Mesodermal cell (in vitro differentiated cells): ENCODE measurements around the gene DPM2.

Experiments
- H3K27ac ChIP-seq: 2 replicates; pipeline ENCODE4 v1.7.0; 2013; ENCODE audit warnings: mild to moderate bottlenecking, low read depth, low read length, moderate library complexity; ENCODE audit not compliant: severe bottlenecking
- H3K36me3 ChIP-seq: 2 replicates; pipeline ENCODE4 v1.7.1; 2013; ENCODE audit warnings: mild to moderate bottlenecking, low read length, moderate library complexity; ENCODE audit not compliant: control insufficient read depth, insufficient read depth
- H3K4me1 ChIP-seq: one replicate; pipeline ENCODE4 v1.7.1; 2013; ENCODE audit warnings: mild to moderate bottlenecking, low read length; ENCODE audit not compliant: insufficient read depth, control insufficient read depth, poor library complexity, severe bottlenecking
- H3K4me3 ChIP-seq: 2 replicates; pipeline ENCODE4 v1.7.0; 2013; ENCODE audit warnings: low read length, control low read depth, mild to moderate bottlenecking; ENCODE audit not compliant: insufficient read depth, poor library complexity, severe bottlenecking; ENCODE audit errors: extremely low read depth
- H3K9me3 ChIP-seq: 2 replicates; pipeline ENCODE4 v1.7.1; 2013; ENCODE audit warnings: mild to moderate bottlenecking, low read length, moderate library complexity; ENCODE audit not compliant: control insufficient read depth
- WGBS, 2 experiments: methylation state at CpG; one replicate each; pipeline ENCODE4 v1.1.5; 2013; ENCODE audit warnings: missing lambda C conversion rate in 2 of 2; ENCODE audit not compliant: insufficient coverage in 2 of 2; 5-methylcytosine and 5-hydroxymethylcytosine counted together

Gene DPM2

DNA sequence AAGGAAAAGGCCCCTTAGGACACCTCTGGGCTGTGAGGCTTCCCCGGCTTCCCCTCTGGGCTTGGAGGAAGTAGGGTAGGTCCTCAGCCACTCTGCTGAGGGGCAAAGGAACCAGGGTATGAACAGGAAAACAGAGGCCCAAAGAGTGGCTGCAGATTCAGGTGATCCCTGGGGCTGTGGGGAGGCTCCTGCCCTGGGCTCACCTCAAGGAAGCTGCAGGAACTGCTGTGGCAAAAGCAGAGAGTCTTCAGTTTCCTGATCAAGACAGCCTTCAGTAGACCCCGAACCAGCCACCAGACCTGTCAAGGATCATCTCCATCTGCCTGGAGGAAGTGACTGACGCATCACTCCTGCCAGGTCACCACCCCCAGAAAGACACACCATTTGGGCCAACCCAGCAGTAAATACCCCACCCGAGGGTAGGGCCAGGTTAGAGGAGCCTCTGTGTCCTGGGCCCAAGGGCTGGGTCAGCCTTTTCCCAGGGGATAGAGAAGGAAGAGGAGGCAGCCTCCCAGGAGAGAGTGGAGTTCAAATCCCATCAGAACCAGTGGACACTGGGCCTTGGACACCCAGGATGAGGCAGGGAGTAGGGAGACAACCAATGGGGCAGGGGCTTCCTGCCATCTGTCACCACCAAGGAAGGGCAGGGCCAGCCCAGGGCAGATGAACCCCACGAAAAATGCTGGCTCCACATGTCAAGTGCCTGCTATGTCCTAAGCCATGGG is 32.5 kb downstream of the DPM2 start:
- peaks cover 8% of the 10 kb centered on the region for H3K36me3 ChIP-seq
- 85 to 92% methylated on average over 3 to 4 of the region's 5 CpGs for WGBS, 2 experiments
- H3K4me3 ChIP-seq, result no peak overlapping the region
- peaks cover 28% of the 10 kb centered on the region for H3K4me1 ChIP-seq
- H3K27ac ChIP-seq, result peak overlapping the region; percentile 29
- no peaks in the 10 kb centered on the region for H3K9me3 ChIP-seq

DNA sequence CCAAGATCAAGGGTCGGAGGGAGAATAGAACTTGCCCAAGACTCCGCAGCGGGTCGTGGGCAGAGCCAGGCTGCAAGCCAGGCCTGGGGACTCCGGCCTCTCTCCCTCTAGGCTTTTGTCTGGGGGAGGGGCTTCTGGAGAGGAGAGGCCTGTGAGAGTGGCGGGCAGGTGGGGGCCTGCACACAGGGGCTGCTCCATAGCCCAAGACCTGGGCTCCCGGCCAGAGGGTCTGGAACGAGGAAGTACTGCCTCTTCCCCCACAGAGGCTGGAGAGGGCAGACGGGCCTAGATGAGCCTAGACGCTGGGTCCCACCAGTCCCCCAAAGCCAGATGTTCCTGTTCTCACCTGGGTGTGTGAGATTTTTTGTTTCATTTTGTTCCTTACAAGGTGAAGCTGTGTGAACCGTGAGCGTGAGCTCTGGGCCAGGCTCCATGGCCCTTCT is 33.1 kb downstream of the DPM2 start:
- peaks cover 33% of the 10 kb centered on the region for H3K4me1 ChIP-seq
- H3K9me3 ChIP-seq, result no peaks in the 10 kb centered on the region
- H3K4me3 ChIP-seq, result no peak overlapping the region
- WGBS, 2 experiments, result 66 to 72% methylated on average over 3 to 7 of the region's 12 CpGs
- peaks cover 4% of the 10 kb centered on the region for H3K36me3 ChIP-seq
- peak overlapping the region; percentile 29 for H3K27ac ChIP-seq

DNA sequence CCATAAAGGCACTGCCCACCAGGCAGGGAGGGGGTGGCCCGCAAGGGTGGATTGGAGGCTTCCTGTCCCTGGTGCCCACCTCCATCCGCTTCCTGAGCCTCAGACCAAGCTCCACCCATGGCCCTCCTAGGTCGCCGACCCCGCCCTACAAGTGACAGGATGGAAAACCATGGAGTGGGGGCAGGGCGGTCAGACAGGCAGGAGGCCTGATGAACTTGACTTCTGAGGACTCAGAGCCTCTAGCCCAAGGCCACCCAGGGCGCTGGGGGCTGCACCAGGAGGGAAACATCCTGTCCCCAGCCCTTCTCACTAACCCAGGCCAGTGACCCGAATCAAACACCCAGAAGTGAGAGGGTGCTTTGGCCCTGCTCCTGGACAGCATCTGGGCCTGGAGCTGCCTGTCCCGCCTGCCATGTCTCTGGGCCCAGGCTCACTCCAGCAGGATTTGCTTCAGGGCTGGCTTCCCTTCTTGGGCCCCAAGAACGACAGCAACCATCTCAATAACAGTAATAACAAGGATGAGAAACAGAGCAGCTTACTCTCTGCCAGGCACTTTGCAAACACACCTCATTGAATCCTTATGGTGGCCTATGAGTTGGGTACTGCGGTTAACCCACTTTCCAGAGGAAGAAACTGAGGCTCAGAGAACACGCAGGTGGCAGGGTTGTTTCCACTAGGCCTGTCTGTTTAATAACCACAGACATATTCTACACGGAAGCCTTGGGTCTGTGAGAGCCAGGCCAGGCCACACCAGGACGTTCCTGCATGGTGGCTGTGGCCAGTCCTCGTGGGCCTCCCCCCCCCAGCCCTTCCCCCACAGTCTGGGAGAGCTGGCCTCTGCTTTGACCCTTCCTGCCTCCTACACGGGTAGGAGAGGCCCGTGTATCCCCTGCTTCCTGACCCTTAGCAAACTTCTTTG is 33.8 kb downstream of the DPM2 start:
- peaks cover 4% of the 10 kb centered on the region for H3K36me3 ChIP-seq
- H3K4me3 ChIP-seq, result no peak overlapping the region
- H3K4me1 ChIP-seq, result peaks cover 33% of the 10 kb centered on the region
- 45 to 52% methylated on average over 13 to 16 of the region's 17 CpGs for WGBS, 2 experiments
- H3K9me3 ChIP-seq, result no peaks in the 10 kb centered on the region
- peak overlapping the region; percentile 39 for H3K27ac ChIP-seq

DNA sequence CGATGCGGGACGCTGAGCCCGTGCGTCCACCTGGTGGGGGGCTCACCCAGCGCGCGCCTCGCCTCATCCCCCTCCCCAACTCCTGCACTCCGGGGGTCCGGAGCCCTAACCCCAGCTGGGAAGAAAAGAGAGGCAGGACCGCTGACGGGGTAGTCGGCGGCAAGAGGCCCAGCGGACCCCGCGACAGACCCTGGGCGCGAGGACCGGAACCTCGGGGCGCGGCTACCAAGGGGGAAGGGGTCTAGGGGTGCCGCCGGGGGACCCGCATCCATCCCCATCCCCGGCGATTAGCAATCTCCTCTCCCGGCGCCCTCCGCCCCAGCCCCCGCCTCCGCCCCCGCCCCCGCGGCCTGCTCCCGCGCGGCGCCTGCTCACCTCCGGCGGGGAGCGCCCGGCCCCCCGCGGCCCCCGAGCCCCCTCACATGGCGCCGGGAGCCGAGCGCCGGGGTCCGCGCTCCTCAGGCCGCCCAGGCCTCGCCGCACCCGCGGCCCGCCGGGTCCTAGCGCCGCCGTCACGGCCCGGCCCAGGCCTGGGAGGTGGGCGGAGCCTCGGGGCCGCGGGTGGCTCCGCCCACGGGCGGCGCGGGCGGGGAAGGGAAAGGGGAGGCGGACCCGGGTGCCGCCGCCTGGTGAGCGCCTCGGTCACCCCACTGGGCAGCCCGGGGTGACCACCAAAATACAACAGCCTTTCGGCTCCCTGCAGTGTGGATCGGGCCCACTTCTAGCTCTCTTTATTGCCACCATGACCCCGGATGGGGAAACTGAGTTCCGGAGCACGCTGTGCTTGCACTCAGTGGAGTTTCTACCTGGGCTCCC is 38.3 kb downstream of the DPM2 start, which contains the start of gene ST6GALNAC6:
Gene ST6GALNAC6 (minus strand): TSS at position 476 of the 816 bp plus-strand sequence. CDS start 1,622 bp downstream, outside the sequence.
- peaks cover 24% of the 10 kb centered on the region for H3K36me3 ChIP-seq
- H3K4me3 ChIP-seq, result peak within 1 kb of the TSS; percentile 76
- H3K4me1 ChIP-seq, result peaks cover 20% of the 10 kb centered on the region
- 2 to 4% methylated on average over 41 to 55 of the region's 89 CpGs for WGBS, 2 experiments
- peaks cover 11% of the 10 kb centered on the region for H3K9me3 ChIP-seq
- peak within 1 kb of the TSS; percentile 55 for H3K27ac ChIP-seq

DNA sequence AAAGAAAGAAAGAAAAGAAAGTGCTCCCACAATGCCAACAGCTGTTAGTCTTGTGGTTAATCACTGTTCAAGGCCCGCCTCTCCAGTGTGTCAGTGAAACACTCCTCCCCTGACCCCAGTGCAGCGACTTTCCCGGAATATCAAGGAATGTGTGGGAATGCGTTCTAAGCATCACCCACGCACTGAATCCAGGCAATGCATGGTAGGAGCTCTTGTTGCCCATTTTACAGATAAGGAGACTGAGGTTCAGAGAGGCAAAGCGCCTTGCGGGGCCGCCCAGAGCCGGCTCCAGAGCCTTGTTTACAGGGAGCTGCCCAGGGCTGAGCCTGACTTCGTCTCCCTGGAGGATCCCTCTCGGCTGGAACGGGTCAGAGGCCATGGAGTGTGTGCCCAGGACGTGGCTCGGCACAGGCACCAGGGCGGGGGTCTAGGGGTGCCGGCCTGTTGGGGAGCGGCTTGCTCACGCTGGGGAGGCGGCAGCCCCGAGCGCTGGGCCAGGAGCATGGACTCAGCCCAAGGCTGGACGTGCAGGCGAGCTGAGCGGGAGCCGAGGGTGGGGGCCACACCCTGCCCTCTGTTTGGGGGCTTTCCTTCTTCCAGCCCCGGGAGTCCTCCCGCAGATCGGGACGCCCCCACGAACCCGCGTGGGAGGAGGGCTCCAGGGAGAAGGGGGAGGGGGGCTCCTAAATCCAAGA is 39.1 kb downstream of the DPM2 start:
- WGBS, 2 experiments, result 27 to 36% methylated on average over 18 to 22 of the region's 32 CpGs
- Histone ChIP-seq H3K27ac (peak overlapping the region; percentile 55), H3K36me3 (peaks cover 31% of the 10 kb centered on the region), H3K9me3 (peaks cover 17% of the 10 kb centered on the region), H3K4me1 (peaks cover 13% of the 10 kb centered on the region), H3K4me3 (peak overlapping the region; percentile 76)

DNA sequence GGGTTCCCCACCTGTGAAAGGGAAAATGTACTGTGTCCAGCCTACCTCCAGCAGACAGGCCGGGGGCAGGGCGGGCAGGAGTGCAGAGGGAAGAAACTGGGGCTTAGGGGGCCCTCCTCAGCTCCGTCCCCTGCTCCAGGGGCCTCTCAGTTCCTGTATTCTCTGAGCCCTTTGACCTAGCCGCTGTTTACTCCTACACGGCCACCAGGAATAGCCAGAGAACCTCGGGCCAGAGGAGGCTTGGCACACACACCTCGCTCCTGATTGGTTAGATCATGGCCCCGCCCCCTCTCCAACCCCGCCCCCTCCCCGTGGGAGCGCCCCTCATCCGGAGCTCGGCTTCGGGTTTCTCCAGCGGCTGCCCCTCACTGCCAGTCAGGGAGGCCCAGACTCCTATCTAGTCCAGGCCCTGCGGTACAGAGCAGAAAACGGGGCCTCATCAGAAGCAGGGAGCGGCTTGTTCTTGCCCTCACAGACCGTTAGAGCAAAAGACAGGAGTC is 40.4 kb downstream of the DPM2 start:
- H3K9me3 ChIP-seq, result peaks cover 27% of the 10 kb centered on the region
- peak overlapping the region; percentile 69 for H3K27ac ChIP-seq
- peaks cover 9% of the 10 kb centered on the region for H3K4me1 ChIP-seq
- WGBS, 2 experiments, result 11% methylated on average over 14 to 16 of the region's 19 CpGs
- peak overlapping the region; percentile 5 for H3K4me3 ChIP-seq
- peaks cover 45% of the 10 kb centered on the region for H3K36me3 ChIP-seq

DNA sequence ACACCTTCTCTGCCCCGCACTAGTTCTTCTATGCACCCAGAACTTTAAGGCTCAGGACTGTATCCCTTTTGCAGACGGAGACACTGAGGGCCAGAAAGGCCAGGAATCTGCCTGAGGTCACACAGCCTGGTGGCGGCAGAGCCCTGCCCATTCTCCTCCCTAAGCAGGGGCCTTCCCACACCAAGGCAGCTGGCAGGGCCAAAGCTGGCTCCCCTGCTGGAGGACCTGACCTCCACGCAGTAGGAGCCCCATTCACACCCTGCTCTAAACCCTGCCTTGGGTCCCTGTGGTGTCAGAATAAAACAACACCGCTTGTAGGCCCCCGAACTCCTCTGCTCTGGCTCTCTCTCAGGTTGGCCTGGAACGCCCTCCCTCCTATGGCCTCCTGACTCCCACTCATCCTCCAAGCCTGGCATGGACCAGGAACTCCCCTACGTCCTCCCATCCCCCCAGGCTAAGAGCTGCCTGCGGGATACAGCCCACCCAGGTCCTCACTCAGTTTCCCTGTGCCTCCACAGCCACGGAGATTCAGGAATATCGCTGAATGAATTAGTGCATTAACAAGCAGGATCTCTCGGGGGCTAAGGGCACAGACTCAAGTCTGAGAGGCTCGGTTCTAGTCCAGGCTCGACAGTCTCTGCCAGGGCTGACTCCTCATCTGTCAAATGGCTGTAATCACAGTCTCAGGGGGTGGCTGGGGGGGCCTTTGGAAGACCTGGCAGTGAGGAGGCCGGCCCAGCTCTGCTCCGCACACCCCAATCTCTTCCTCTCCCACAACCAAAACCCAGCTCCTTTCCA is 41.1 kb downstream of the DPM2 start:
- 78 to 81% methylated on average over 12 to 14 of the region's 16 CpGs for WGBS, 2 experiments
- peaks cover 9% of the 10 kb centered on the region for H3K4me1 ChIP-seq
- peaks cover 27% of the 10 kb centered on the region for H3K9me3 ChIP-seq
- H3K27ac ChIP-seq, result peak overlapping the region; percentile 24
- peaks cover 49% of the 10 kb centered on the region for H3K36me3 ChIP-seq
- no peak overlapping the region for H3K4me3 ChIP-seq

DNA sequence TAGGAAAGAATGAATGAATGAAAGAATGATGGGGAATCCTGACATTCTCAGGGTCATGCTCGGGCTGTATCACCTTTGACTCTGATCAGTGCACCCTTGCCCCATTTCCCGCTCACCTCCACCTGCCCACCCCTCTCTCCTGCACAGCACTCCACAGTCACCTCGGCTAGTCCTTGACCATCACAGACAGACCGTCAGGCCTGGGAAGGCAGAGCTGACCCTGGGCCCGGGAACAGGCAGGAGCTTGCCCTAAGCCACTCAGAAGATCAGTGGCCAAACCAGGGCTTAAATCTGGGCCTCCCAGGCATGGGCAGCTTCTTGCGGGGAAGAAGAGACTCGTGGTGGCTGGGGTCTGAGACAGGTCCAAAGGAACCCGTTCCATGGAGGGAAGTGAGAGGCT is 41.8 kb downstream of the DPM2 start:
- H3K4me1 ChIP-seq, result peaks cover 5% of the 10 kb centered on the region
- peaks cover 56% of the 10 kb centered on the region for H3K36me3 ChIP-seq
- no peak overlapping the region for H3K27ac ChIP-seq
- no peak overlapping the region for H3K4me3 ChIP-seq
- 96 to 98% methylated on average over 6 to 8 of the region's 8 CpGs for WGBS, 2 experiments
- peaks cover 27% of the 10 kb centered on the region for H3K9me3 ChIP-seq

DNA sequence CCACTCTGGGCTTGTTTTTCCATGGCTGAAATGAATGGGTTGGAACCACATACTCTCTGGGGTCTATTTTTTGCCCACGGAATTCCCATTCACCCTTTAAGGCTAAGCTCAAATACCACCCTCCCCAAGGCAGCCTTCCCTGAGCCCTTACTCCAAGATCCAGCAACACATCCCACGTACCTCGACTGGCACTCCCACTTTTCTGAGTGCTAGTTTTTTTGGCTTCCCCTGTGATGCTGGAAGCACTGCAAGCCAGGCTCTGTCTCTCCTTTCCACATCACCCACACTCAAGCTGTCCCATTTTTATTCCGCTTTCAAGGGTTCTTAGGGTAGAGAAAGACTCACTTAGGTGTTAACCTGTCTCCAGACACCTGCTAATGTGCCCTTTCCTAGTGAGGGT is 44.3 kb downstream of the DPM2 start:
- Histone ChIP-seq H3K27ac (no peak overlapping the region), H3K36me3 (peaks cover 73% of the 10 kb centered on the region), H3K9me3 (peaks cover 27% of the 10 kb centered on the region), H3K4me3 (no peak overlapping the region), H3K4me1 (no peaks in the 10 kb centered on the region)
- WGBS, 2 experiments, result 93 to 95% methylated on average over 3 to 4 of the region's 4 CpGs
